ENCODE results near the gene CHST12.

DNA sequence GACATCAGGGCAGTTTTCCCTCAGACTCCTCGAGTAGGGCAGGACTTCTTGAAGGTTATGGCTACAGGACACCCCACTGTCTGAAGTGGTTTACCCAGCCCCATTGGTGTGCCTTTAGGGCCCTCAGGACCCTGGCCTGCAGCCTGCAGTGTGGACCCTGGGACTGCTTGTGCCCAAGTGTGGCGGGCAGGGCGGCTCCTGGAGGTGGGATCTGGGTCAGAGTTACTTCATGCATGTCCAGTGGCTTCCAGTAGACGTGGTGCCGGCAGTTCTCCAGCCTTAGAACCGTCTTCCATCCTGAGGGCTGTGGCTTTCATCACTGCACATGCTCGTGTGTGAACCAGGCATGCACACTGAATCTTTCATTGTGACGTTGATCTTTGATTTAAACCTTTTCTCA is 32.1 kb upstream of the CHST12 start:
- TF ChIP-seq SMC3 (IDR thresholded peaks at IDR 0.05): no peak
- TF ChIP-seq, protein P1, sequence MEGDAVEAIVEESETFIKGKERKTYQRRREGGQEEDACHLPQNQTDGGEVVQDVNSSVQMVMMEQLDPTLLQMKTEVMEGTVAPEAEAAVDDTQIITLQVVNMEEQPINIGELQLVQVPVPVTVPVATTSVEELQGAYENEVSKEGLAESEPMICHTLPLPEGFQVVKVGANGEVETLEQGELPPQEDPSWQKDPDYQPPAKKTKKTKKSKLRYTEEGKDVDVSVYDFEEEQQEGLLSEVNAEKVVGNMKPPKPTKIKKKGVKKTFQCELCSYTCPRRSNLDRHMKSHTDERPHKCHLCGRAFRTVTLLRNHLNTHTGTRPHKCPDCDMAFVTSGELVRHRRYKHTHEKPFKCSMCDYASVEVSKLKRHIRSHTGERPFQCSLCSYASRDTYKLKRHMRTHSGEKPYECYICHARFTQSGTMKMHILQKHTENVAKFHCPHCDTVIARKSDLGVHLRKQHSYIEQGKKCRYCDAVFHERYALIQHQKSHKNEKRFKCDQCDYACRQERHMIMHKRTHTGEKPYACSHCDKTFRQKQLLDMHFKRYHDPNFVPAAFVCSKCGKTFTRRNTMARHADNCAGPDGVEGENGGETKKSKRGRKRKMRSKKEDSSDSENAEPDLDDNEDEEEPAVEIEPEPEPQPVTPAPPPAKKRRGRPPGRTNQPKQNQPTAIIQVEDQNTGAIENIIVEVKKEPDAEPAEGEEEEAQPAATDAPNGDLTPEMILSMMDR (IDR thresholded peaks at IDR 0.05): no peak
- TF ChIP-seq, protein P2, sequence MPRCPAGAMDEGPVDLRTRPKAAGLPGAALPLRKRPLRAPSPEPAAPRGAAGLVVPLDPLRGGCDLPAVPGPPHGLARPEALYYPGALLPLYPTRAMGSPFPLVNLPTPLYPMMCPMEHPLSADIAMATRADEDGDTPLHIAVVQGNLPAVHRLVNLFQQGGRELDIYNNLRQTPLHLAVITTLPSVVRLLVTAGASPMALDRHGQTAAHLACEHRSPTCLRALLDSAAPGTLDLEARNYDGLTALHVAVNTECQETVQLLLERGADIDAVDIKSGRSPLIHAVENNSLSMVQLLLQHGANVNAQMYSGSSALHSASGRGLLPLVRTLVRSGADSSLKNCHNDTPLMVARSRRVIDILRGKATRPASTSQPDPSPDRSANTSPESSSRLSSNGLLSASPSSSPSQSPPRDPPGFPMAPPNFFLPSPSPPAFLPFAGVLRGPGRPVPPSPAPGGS (IDR thresholded peaks at IDR 0.05): no peak
- TF ChIP-seq EHF (CRISPR knock-in tag; IDR thresholded peaks at IDR 0.05): no peak
- no peak for TF ChIP-seq CBX2 (IDR thresholded peaks at IDR 0.05; ENCODE audit: borderline replicate concordance, low read depth)
- TF ChIP-seq ZFP36 (IDR thresholded peaks at IDR 0.05; ENCODE audit: borderline replicate concordance, partially characterized antibody): no peak

Data from A549 (cell line).